ENCODE results near the gene ALK.

Gene ALK

DNA sequence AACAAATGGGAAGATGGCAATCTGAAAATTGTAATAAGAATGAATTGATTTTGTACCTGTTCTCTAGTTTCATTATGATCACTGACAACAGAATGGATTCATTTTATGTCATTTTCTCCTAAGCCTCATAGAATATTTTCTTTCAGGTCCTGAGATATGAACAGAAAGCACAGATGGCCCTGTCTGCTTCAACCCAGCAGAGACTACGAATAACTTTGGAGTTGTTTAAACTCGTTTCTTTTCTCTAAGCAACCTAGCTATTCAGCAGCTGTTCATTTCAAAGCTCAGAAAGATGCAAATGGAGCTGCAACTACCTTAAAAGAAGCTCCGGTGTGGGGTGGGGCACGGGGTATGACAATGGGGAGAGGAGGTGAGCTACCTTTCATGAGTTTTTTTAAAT, 124.9 kb downstream of the ALK start:
- DNase-seq (ENCODE audit: low read depth in 2 of 2): no peak

DNA sequence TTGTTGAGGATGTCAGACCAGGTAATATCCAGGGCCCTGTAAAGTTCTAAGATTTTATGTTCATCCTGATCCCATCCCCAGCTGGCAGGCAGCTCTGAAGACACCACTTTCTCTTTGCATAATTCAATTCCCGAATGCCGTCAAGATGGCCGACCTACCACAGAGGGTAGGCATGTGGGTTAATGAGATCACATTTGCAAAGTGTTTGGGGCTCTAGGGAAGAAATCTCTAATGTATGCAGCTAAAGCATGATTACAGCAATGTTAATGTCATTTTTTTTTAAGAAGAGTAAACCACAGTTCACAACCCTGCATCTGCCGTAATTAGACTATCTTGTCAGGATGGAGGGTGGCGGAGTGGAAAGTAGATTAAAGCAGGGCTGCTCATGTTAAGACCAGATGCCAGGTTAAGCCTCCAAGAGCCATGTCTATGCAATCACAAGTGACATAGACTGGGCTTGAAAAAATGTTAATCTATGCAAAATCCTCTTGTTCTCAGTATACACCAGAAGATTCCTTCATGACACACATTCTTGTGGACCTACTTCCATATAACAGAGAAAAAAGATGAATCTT, 131.4 kb downstream of the ALK start:
- DNase-seq (ENCODE audit: low read depth in 2 of 2): no peak

- no peak for DNase-seq (ENCODE audit: low read depth in 2 of 2)
Observed at GRCh38 chr2:29787473-29788465, 133.6 kb downstream of the ALK start.

GRCh38 chr2:29786361-29786760, 135.0 kb downstream of the ALK start:
- no peak for DNase-seq (ENCODE audit: low read depth in 2 of 2)

DNA sequence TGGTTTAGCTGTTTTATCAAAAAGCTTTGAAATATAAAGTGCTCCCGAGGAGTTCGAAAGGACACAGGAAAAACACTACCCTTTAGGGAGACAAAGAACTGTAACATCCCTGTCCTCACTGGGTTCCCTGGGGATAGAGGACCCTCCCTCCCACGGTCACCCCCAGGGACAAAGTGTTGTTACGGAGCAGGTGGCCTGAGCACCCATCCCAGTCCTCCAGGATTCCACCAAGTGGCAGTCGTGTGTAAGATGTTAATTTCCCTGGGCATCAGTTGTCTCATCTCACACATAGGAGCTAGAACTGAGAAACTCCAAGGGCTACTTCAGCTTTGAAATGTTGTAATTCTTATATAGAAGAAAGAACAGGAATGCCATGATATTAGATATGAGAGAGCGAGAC, 137.7 kb downstream of the ALK start:
- no peak for DNase-seq (ENCODE audit: low read depth in 2 of 2)

DNA sequence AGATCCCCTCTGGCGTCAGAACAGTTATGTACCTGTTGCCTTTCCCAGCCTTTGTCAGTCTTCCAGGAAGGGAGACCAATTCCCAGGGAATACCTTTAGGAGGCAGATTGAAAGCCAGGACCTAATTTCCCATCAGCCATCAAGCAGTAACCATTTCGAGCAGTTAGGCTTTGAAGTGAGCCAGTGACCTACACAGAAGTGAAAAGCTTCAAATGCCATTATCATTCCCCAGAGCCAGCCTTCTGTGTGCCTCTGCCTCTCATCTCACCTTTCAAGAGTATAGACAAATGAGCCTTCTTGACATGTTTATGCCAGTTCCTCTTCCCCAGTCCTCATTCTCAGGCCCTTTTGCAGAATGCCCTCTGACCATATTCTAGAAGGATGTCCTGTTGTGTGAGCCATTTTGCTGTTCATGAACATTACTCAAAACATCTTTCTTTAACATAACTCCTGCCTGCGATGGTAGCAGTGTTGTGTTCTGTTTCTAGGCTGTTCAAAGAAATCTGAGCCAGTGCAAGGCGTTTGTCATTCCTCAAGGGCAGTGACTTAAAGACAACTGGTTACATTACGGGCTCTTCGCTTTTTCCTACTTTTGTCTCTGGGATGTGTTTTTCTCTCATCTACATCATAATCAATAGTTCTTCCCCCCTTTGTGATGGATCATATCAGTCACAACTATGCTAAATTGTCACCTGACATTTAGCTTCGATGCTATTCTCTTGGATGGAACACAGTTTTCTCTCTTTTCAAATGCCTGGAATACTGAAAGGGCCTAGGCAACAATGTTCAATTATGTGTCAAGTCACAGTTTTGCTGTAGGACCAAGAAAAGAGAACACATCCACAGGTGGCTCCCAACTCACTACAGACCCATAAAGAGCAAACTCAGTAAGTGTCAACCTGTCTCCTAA, 138.6 kb downstream of the ALK start:
- DNase-seq (ENCODE audit: low read depth in 2 of 2): no peak

DNA sequence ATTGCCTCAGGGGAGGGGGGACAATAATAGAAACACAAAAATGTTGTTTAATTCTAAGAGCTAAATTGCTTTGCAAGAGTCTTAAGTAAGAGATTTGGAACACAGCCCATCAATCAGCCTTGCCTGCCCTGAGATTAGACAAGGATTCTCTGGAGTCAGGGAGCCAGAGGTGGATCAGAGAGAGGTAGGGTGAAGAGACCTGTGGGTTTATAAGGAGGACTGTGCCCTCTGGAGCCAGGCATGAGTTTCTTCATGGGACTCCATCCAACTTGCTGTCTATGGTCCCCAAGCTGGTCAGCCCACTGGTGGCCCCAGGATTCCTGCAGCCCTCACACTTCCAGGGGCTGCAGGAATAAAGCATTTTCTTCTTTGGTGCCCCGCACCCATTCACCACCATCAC, 139.3 kb downstream of the ALK start:
- no peak for DNase-seq (ENCODE audit: low read depth in 2 of 2)

- no peak for DNase-seq (ENCODE audit: low read depth in 2 of 2)
Observed at GRCh38 chr2:29780906-29781305, 140.5 kb downstream of the ALK start.

DNA sequence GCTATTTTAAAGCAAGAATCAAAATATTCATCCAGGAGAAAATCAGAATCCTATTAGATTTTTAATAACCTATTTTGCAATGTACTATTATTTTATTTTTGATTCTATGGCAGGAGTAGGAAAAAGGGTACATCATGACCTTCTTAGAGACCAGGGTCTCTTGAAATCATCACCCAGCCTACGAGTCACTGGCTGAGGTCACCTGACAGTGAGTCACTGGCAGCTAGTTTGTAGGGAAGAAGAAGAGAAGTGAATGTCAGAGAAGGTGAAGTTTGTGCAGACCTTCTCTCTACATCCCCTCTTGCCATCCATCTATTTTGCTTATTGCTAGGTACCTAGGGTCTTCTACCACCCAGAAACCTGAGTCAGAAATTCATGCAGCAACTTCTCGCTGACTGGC, 144.2 kb downstream of the ALK start:
- DNase-seq (ENCODE audit: low read depth in 2 of 2): no peak

GRCh38 chr2:29776406-29776805, 145.0 kb downstream of the ALK start:
- no peak for DNase-seq (ENCODE audit: low read depth in 2 of 2)

GRCh38 chr2:29775937-29776336, 145.4 kb downstream of the ALK start:
- no peak for DNase-seq (ENCODE audit: low read depth in 2 of 2)

DNA sequence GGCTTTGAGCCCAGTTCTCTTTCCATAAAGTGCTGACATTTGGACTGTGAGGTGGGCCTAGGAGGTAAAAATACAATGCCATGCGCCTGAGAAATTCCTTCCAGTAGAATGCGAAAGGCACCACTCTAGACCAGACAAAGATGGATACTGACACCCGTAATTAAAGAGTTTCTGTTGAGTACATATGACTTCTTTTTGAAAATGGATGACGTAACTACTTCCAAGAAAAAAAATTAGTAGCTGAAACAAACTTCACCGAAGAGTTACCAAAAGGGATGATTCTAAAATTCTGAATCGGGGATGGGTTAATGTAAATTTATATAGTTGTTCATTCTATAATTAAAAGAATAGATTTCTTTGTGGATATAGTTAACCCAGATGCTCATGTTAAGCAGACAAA, 146.8 kb downstream of the ALK start:
- no peak for DNase-seq (ENCODE audit: low read depth in 2 of 2)

DNA sequence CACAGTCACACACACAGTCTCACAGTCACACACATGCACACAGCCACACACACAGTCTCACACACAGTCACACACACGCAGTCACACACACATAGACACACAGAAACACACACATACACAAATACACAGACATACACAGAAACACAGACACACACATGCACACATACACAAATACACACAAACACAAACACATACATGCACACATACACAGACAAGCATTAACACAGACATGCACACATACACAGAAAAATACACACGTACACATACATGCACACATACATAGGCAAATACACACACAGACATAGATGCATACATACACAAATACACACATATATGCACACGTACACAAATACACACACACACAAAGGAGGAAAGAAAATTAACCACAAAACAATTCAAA, 150.5 kb downstream of the ALK start:
- DNase-seq (ENCODE audit: low read depth in 2 of 2): no peak

- DNase-seq (ENCODE audit: low read depth in 2 of 2): no peak
Observed at GRCh38 chr2:29769847-29770246, 151.5 kb downstream of the ALK start.

DNA sequence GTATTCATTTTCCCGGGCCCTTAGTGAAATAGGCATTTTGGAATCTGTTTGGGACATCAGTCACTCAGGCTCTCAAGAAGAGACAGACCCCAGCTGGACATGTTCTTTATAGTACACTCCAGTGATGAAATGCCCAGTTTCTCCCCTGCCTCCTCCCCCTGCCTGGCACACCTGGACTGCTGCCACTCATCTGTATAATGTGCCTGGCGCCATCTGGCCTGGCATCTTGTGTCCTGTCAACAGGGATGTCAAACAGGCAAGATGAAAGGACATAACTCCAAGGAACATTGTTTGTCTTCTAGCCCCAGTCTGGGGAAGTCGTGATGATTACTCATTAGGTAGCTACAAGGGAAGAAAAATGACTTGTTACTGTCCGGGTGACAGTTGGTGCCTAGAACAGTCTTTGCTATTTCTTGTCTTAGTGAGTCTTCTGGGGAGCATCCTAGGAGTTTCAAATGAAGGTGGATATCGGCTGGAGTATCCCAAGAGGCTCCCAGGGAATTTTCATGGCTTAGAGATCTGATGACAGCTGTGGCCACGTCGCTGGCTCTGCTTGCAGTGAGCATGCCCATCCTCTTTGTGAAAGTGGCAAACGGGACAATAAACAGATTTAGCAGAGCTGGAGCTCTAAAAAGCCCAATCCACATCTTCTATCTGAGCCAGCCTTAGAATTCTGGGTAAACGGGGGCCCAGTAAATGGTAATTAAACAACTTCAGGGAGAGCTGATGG, 153.6 kb downstream of the ALK start:
- no peak for DNase-seq (ENCODE audit: low read depth in 2 of 2)

DNA sequence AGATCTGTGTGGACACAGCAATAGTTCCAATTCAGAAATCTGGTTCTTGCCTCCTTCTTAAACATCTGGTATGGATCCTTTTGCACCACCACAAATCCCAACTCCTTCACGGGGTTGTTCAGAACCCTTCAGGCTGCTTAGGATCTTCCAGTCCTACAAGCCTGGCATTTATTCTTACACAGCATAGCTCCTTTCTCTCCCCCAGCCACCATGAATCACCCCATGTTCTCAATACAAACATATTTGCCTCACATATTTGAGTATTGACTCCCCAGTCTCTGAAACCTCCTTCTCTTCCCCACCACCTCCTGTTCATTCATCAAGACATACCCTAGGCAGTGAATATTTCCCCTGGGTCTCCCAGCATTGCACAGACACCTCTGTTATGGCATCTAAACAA, 155.2 kb downstream of the ALK start:
- no peak for DNase-seq (ENCODE audit: low read depth in 2 of 2)

GRCh38 chr2:29765721-29766120, 155.7 kb downstream of the ALK start:
- no peak for DNase-seq (ENCODE audit: low read depth in 2 of 2)

GRCh38 chr2:29763371-29763770, 158.0 kb downstream of the ALK start:
- DNase-seq (ENCODE audit: low read depth in 2 of 2): no peak

- no peak for DNase-seq (ENCODE audit: low read depth in 2 of 2)
Observed at GRCh38 chr2:29762239-29762638, 159.1 kb downstream of the ALK start.

- DNase-seq (ENCODE audit: low read depth in 2 of 2): no peak
Observed at GRCh38 chr2:29761278-29761677, 160.1 kb downstream of the ALK start.

- no peak for DNase-seq (ENCODE audit: low read depth in 2 of 2)
Observed at GRCh38 chr2:29760008-29760407, 161.4 kb downstream of the ALK start.

GRCh38 chr2:29759360-29759759, 162.0 kb downstream of the ALK start:
- DNase-seq (ENCODE audit: low read depth in 2 of 2): no peak
